Measurements from ENCODE around the gene ZNHIT3. TPM values are rescaled to one million over a fixed set of nuclear protein-coding genes. Genes with fewer than 3 reads are reported as not detected.

Gene ZNHIT3
- total and polyA plus RNA-seq, 2 of the 4 experiments (the other 2 are of a cell fraction): 27.8 to 52.3 TPM

GRCh38 chr17:36501351-36501750 lies 14.9 kb downstream of the ZNHIT3 start:
- no peak overlapping the region for H3K23ac ChIP-seq (ENCODE audit: low read depth, low read length)
- H3K4ac ChIP-seq (ENCODE audit: low read depth, low read length): no peak overlapping the region
- H3K4me3 ChIP-seq (ENCODE audit: insufficient read depth, low read depth, low read length): no peak overlapping the region
- no peak overlapping the region for H2AK5ac ChIP-seq (ENCODE audit: low read depth, low read length)
- no peaks in the 10 kb centered on the region for H3K9me3 ChIP-seq (ENCODE audit: control insufficient read depth, insufficient read depth, low read length)
- in situ Hi-C loops (cut with MboI; ENCODE audit: low sequenced_read_pairs) (no loop called here), dilution Hi-C loops (cut with HindIII; ENCODE audit: low sequenced_read_pairs, unreplicated experiment) (no loop called here), intact Hi-C loops (cut with micrococcal nuclease) (no loop called here)
- no TSS peak for BruUV-seq (replicated peaks)
- H4K91ac ChIP-seq (ENCODE audit: insufficient read depth, low read depth, low read length): no peak overlapping the region
- no peak overlapping the region for H2BK120ac ChIP-seq (ENCODE audit: low read depth, low read length)
- no peak overlapping the region for H4K5ac ChIP-seq (ENCODE audit: low read depth, low read length)
- ATAC-seq (ENCODE audit: low read depth) (no peak), DNase-seq (no peak)
- H3K9ac ChIP-seq (ENCODE audit: low read depth, low read length): no peak overlapping the region
- POLR2A ChIA-PET (ENCODE audit: unreplicated experiment): no interaction called here
- H3K4me1 ChIP-seq (ENCODE audit: control insufficient read depth, insufficient read depth, low read length): no peaks in the 10 kb centered on the region
- H2BK20ac ChIP-seq (ENCODE audit: low read depth, low read length): no peak overlapping the region
- H3K36me3 ChIP-seq (ENCODE audit: control insufficient read depth, insufficient read depth, low read length): peaks cover 55% of the 10 kb centered on the region
- WGBS, 2 experiments (ENCODE audit: extremely low coverage in 2 of 2, insufficient read length in 1 of 2): 100% methylated on average over 2 of the region's 3 CpGs; no CpG with 5 or more reads in 1 of the 2 experiments
- H3K27me3 ChIP-seq (ENCODE audit: control insufficient read depth, insufficient read depth, low read length): no peaks in the 10 kb centered on the region
- H4K8ac ChIP-seq (ENCODE audit: low read depth in 2 of 2, low read length in 2 of 2): no peak overlapping the region
- H3K18ac ChIP-seq (ENCODE audit: low read depth, low read length): no peak overlapping the region
- H3K14ac ChIP-seq (replicated peaks; ENCODE audit: low read depth, low read length): no peak overlapping the region
- no peak overlapping the region for H3K56ac ChIP-seq (ENCODE audit: extremely low read depth, insufficient read depth, low read length)
- H2AK9ac ChIP-seq (replicated peaks; ENCODE audit: low read depth, low read length, poor library complexity): no peak overlapping the region
- no peak overlapping the region for H2BK15ac ChIP-seq (ENCODE audit: low read depth, low read length)
- no peak overlapping the region for H3K4me2 ChIP-seq (ENCODE audit: low read depth, low read length)
- no peaks in the 10 kb centered on the region for H4K20me1 ChIP-seq (ENCODE audit: insufficient read depth, low read length)
- no peaks in the 10 kb centered on the region for H3K9me1 ChIP-seq (ENCODE audit: insufficient read depth, low read length)
- CTCF ChIA-PET: no interaction called here
- no peaks in the 10 kb centered on the region for H3K79me1 ChIP-seq (ENCODE audit: low read depth in 1 of 2, low read length in 2 of 2)
- no peak overlapping the region for H2BK5ac ChIP-seq (ENCODE audit: low read depth, low read length, poor library complexity, severe bottlenecking)
- no peak for TF ChIP-seq BHLHE40 (IDR thresholded peaks at IDR 0.05; ENCODE audit: low read depth, low read length)
- TF ChIP-seq CEBPB (IDR thresholded peaks at IDR 0.05; ENCODE audit: low read depth, low read length): no peak
- TF ChIP-seq SMC3 (IDR thresholded peaks at IDR 0.05; ENCODE audit: low read depth, low read length): no peak
- TF ChIP-seq ELK1 (IDR thresholded peaks at IDR 0.05; ENCODE audit: borderline replicate concordance, low read depth, low read length): no peak
- TF ChIP-seq MAZ (IDR thresholded peaks at IDR 0.05; ENCODE audit: borderline replicate concordance, low read depth, low read length): no peak
- no peak for TF ChIP-seq CHD1 (IDR thresholded peaks at IDR 0.05; ENCODE audit: low read depth, low read length)
- no peak for TF ChIP-seq RCOR1 (IDR thresholded peaks at IDR 0.05; ENCODE audit: insufficient replicate concordance, low read length)
- no peak for TF ChIP-seq USF2 (IDR thresholded peaks at IDR 0.05; ENCODE audit: low read depth, low read length)
- TF ChIP-seq RAD21 (IDR thresholded peaks at IDR 0.05; ENCODE audit: low read length): no peak
- no peak overlapping the region for H3K27ac ChIP-seq (ENCODE audit: insufficient read depth, low read length)
- H2AFZ ChIP-seq (replicated peaks; ENCODE audit: low read length, poor library complexity): no peak overlapping the region

Measured in IMR-90 (cell line).